Testis (tissue), 3 donors: ENCODE data around the gene MAML2. TPM values are rescaled to one million over a fixed set of nuclear protein-coding genes. Genes with fewer than 3 reads are reported as not detected.

Experiments
- DNase-seq: peaks from one replicate; pipeline ENCODE4 v3.0.0-alpha.2; 2019
- H3K27ac ChIP-seq, 2 donors: fragments of 200-600 bp; sonication (generic); one replicate each; pipeline ENCODE4 v1.5.1; 2019
- H3K27me3 ChIP-seq: fragments of 200-600 bp; sonication (generic); one replicate; pipeline ENCODE4 v1.5.1; 2019
- H3K36me3 ChIP-seq: fragments of 200-600 bp; sonication (generic); one replicate; pipeline ENCODE4 v1.5.1; 2017; ENCODE audit warnings: low read depth; ENCODE audit errors: missing control alignments
- H3K4me1 ChIP-seq: fragments of 200-600 bp; sonication (generic); one replicate; pipeline ENCODE4 v1.5.1; 2019
- H3K4me3 ChIP-seq, 2 donors: fragments of 200-600 bp; sonication (generic); one replicate each; pipeline ENCODE4 v1.5.1; 2017 to 2019
- H3K9me3 ChIP-seq: fragments of 200-600 bp; sonication (generic); one replicate; pipeline ENCODE4 v1.5.1; 2017
- POLR2A ChIP-seq: fragments of 450-650 bp; IDR thresholded peaks from one replicate; pipeline ENCODE4 v1.6.1; 2017; ENCODE audit warnings: antibody characterized with exemption, mild to moderate bottlenecking, moderate library complexity
- WGBS, 2 donors: methylation state at CpG; one replicate each; pipeline ENCODE4 v1.1.5; 2018; 5-methylcytosine and 5-hydroxymethylcytosine counted together
- intact Hi-C: fragments of 100-400 bp; cut with DNase I; formaldehyde crosslinking; loops from one replicate; pipeline ENCODE4 v1.15.1; 2023; ENCODE audit warnings: low total_unique reads
- polyA plus RNA-seq: library from polyadenylated mRNA; stranded (reverse); fragments of 350-450 nt; fragmentation: Illumina TruSeq; extraction: RNeasy Lipid Tissue Mini Kit (QIAGEN cat#74804); gene quantifications from one replicate; pipeline ENCODE4 v1.2.3, GENCODE V29; 2014; ENCODE audit warnings: low read depth, low replicate concordance; ENCODE audit not compliant: insufficient read depth
- total RNA-seq, 2 donors: library from RNA; depleted of rRNA; stranded (reverse); fragments of >200 nt; gene quantifications; one replicate each; pipeline ENCODE4 v1.2.3, GENCODE V29; 2016
- TF ChIP-seq, protein P1 (sequence below), 3 experiments: fragments of 450-650 bp in 2 of 3; fragments of 200-600 bp in 1 of 3; sonication (generic) in 1 of 3; IDR thresholded peaks; one replicate each; pipeline ENCODE4 v1.5.1; 2016 to 2019; ENCODE audit warnings: antibody characterized with exemption in 3 of 3, mild to moderate bottlenecking in 2 of 3, moderate library complexity in 1 of 3

Gene MAML2
- total and polyA plus RNA-seq, 3 donors from 2014 or later, result 5.1 to 23.6 (median 17.6) TPM

DNA sequence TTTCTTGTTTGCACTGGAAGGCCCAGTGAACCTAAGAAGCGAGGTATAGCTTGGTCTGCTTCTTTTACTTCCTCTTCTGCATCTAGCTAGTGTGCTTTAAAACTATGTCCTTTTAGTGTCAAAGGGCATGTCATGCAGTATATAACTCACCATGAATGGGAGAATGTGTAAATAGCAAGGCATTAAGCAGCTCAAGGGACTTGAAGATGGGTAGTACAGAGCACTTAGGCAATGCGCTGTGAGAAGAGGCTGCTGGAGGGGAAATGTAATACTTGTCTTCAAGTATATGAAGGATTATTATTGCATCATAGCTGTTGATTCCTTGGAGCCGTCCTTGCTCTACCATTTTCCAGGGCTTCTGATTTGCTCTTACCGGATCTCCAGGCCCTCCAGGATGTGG lies 7.6 kb downstream of the MAML2 start:
- Histone ChIP-seq H3K9me3 (no peaks in the 10 kb centered on the region), H3K4me1 (peaks cover 47% of the 10 kb centered on the region), H3K27me3 (no peaks in the 10 kb centered on the region), H3K4me3 (no peak overlapping the region), H3K27ac (no peak overlapping the region), H3K36me3 (no peaks in the 10 kb centered on the region)
- intact Hi-C loops, result no loop called here
- DNase-seq, result no peak
- 90 to 95% methylated on average over 4 of the region's 4 CpGs for WGBS, 2 donors
- TF ChIP-seq, protein P1, sequence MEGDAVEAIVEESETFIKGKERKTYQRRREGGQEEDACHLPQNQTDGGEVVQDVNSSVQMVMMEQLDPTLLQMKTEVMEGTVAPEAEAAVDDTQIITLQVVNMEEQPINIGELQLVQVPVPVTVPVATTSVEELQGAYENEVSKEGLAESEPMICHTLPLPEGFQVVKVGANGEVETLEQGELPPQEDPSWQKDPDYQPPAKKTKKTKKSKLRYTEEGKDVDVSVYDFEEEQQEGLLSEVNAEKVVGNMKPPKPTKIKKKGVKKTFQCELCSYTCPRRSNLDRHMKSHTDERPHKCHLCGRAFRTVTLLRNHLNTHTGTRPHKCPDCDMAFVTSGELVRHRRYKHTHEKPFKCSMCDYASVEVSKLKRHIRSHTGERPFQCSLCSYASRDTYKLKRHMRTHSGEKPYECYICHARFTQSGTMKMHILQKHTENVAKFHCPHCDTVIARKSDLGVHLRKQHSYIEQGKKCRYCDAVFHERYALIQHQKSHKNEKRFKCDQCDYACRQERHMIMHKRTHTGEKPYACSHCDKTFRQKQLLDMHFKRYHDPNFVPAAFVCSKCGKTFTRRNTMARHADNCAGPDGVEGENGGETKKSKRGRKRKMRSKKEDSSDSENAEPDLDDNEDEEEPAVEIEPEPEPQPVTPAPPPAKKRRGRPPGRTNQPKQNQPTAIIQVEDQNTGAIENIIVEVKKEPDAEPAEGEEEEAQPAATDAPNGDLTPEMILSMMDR (IDR thresholded peaks at IDR 0.05), result no peak
- no peak for TF ChIP-seq POLR2A

DNA sequence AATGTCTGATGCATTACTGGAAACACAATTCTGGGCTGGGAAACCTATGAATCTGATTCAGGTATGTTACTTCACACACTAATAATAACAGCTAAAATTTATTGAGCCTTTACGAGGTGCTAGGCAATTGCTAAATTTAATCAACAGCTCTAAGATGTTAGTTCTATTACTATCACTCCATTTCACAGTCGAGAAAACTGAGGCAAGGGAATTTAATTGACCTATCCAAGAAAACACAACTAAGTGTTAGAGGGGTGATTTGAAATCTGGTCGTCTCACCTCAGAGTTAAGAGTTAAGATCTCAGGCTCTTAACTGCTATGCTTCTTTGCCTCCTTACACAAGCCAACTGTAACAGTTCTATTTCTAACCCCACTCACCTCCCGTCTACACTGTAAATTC lies 8.8 kb downstream of the MAML2 start:
- intact Hi-C loops, result no loop called here
- H3K4me3 ChIP-seq, result no peak overlapping the region
- no peak for TF ChIP-seq POLR2A
- TF ChIP-seq, protein P1 (IDR thresholded peaks at IDR 0.05), result no peak
- WGBS, 2 donors, result 89 to 92% methylated on average over 4 of the region's 4 CpGs
- peaks cover 40% of the 10 kb centered on the region for H3K4me1 ChIP-seq
- H3K36me3 ChIP-seq, result no peaks in the 10 kb centered on the region
- no peak for DNase-seq
- H3K27me3 ChIP-seq, result no peaks in the 10 kb centered on the region
- no peak overlapping the region for H3K27ac ChIP-seq
- no peaks in the 10 kb centered on the region for H3K9me3 ChIP-seq

DNA sequence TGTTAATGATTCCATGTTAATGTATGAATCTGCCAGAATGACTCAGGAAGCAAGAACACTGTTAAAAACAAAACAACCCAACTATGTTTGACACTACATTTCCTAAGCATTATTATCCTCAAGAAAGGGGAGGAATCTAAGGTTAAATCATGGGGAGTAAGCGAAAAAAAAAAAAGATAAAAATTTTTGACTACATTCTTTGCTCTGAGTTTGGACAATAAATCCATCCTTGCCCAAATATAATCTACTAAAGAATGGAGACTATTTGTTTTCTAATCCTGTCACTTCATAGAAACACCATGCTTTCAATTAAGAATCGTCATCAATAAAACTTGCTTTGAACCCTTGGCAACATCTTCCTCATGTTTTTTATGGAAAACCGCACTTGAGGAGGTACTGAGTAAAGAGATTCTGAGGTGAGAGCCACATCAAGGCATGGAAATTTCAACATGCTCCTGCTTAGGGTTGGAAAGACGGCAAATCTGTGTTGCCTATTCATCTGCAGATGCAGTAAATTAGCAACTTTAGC lies 9.7 kb downstream of the MAML2 start:
- Histone ChIP-seq H3K36me3 (no peaks in the 10 kb centered on the region), H3K4me1 (peaks cover 32% of the 10 kb centered on the region), H3K27ac (peak overlapping the region in 1 of 2 donors; percentile 70), H3K27me3 (no peaks in the 10 kb centered on the region), H3K9me3 (no peaks in the 10 kb centered on the region), H3K4me3 (no peak overlapping the region)
- no peak for TF ChIP-seq POLR2A
- TF ChIP-seq, protein P1 (IDR thresholded peaks at IDR 0.05), result no peak
- DNase-seq, result no peak
- intact Hi-C loops, result no loop called here
- 75 to 76% methylated on average over 4 of the region's 4 CpGs for WGBS, 2 donors

DNA sequence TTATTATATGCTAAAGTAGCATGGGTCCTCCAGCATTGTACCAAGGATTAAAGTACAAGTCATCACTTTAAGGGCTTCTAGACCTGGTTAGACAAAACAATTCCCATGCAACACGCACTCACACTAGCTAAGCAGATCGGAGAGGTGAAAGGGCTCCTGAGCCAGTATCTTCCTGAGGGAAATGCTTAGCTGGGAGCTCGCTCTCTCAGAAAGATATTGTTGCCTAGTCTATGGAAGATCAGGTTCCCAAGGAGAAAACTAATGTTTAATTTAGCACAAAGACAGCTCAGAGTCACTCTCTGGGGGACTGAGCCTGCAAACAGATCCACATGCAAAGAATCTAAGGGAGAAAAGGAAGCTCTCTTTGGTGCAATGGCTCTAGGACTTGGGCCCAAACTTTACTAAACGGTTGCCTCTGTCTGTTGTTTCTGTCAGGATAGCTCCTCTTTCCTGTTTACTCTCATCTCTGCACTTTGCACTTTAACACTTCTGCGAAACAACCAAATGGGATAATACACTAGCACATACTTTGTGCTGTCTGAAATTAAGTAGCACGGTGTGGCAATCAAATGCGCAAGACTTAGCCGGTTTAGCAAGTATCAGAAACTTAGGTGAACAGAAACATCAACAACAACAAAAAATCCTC lies 10.7 kb downstream of the MAML2 start:
- H3K36me3 ChIP-seq, result no peaks in the 10 kb centered on the region
- peak overlapping the region in 1 of 2 donors; percentile 70 for H3K27ac ChIP-seq
- intact Hi-C loops, result no loop called here
- no peaks in the 10 kb centered on the region for H3K9me3 ChIP-seq
- H3K4me3 ChIP-seq, result no peak overlapping the region
- 38 to 43% methylated on average over 8 of the region's 8 CpGs for WGBS, 2 donors
- TF ChIP-seq POLR2A, result no peak
- TF ChIP-seq, protein P1 (IDR thresholded peaks at IDR 0.05), result no peak
- H3K4me1 ChIP-seq, result peaks cover 28% of the 10 kb centered on the region
- DNase-seq, result no peak
- no peaks in the 10 kb centered on the region for H3K27me3 ChIP-seq

DNA sequence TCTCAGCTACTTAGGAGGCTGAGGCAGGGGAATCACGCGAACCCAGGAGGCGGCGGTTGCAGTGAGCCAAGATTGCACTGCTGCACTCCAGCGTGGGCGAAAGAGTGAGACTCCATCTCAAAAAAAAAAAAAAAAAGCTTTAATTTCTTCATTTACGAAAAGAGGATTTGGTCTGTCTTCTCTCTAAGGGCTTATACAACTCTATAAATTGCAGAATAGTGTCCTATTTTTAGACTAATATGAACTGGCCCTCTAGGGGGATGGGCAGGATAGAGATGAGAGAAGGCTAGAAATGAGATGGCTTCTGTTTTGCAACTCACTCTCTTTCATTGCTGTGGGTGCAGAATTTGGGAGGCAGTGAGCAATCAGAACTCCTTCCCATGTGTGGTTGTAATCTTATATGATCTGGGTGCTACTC lies 11.3 kb downstream of the MAML2 start:
- Histone ChIP-seq H3K27me3 (no peaks in the 10 kb centered on the region), H3K36me3 (no peaks in the 10 kb centered on the region), H3K4me1 (peaks cover 28% of the 10 kb centered on the region), H3K4me3 (no peak overlapping the region), H3K9me3 (no peaks in the 10 kb centered on the region), H3K27ac (peak overlapping the region in 1 of 2 donors; percentile 70)
- TF ChIP-seq, protein P1 (IDR thresholded peaks at IDR 0.05), result no peak
- no peak for TF ChIP-seq POLR2A
- 72 to 94% methylated on average over 7 of the region's 7 CpGs for WGBS, 2 donors
- DNase-seq, result no peak
- intact Hi-C loops, result no loop called here
